SK-N-SH (cell line): ENCODE measurements around the gene TRAK1. TPM values are rescaled to one million over a fixed set of nuclear protein-coding genes. Genes with fewer than 3 reads are reported as not detected.

Experiments
- CTCF ChIA-PET: fragments of 300-600, 350-600 bp; formaldehyde crosslinking; extraction: SDS; loops from one replicate; lab custom pipeline; 2021; lab: Yijun Ruan, JAX
- POLR2A ChIA-PET: fragments of 350-600 bp; sonication (Branson Sonifier 250); formaldehyde crosslinking; extraction: SDS; loops from one replicate; lab custom pipeline; 2020; ENCODE audit warnings: antibody characterized with exemption, inconsistent platforms; lab: Yijun Ruan, JAX
- DNase-seq: peaks from one replicate; pipeline ENCODE4 v3.0.0; 2012
- H2AFZ ChIP-seq: fragments of 200-600 bp; sonication (generic); 2 replicates; pipeline ENCODE4 v1.8.1; 2016; ENCODE audit warnings: antibody characterized with exemption, mild to moderate bottlenecking, low read depth
- H3F3A ChIP-seq: fragments of 200-600 bp; sonication (generic); replicated peaks from 2 replicates; pipeline ENCODE3; 2016; ENCODE audit warnings: antibody characterized with exemption, mild to moderate bottlenecking; ENCODE audit not compliant: insufficient read depth
- H3K27ac ChIP-seq, 2 experiments: fragments of 200-500 bp in 1 of 2; fragments of 200-600 bp in 1 of 2; sonication (Bioruptor generic) in 1 of 2; sonication (generic), shearing (Covaris generic) in 1 of 2; 2 replicates each; pipeline versions ENCODE4 v1.5.1 to v1.6.1; 2014 to 2016; ENCODE audit warnings: low read depth in 2 of 2, inconsistent platforms in 1 of 2, low read length in 1 of 2, mild to moderate bottlenecking in 1 of 2, mixed read lengths in 1 of 2
- H3K27me3 ChIP-seq: fragments of 200-600 bp; sonication (generic), shearing (Covaris generic); 2 replicates; pipeline ENCODE4 v1.6.1; 2016; ENCODE audit warnings: mixed run types; ENCODE audit not compliant: insufficient read depth
- H3K36me3 ChIP-seq, 2 experiments: fragments of 200-500 bp in 1 of 2; fragments of 200-600 bp in 1 of 2; sonication (Bioruptor generic) in 1 of 2; sonication (generic) in 1 of 2; replicated peaks in 1 of 2; 2 replicates each; pipeline versions ENCODE3 to v1.5.1; 2014 to 2016; ENCODE audit warnings: low read length in 1 of 2, mild to moderate bottlenecking in 1 of 2; ENCODE audit not compliant: insufficient read depth in 2 of 2, control insufficient read depth in 1 of 2
- H3K4me1 ChIP-seq, 2 experiments: fragments of 200-500 bp in 1 of 2; fragments of 200-600 bp in 1 of 2; sonication (Bioruptor generic) in 1 of 2; sonication (generic), shearing (Covaris generic) in 1 of 2; 2 replicates each; pipeline versions ENCODE4 v1.5.1 to v1.6.1; 2014 to 2016; ENCODE audit warnings: low read depth in 1 of 2, low read length in 1 of 2, mixed run types in 1 of 2; ENCODE audit not compliant: insufficient read depth in 2 of 2, control insufficient read depth in 1 of 2
- H3K4me2 ChIP-seq: fragments of 200-600 bp; sonication (generic), shearing (Covaris generic); 2 replicates; pipeline ENCODE4 v1.6.1; 2017; ENCODE audit warnings: mixed run types
- H3K4me3 ChIP-seq, 2 experiments: fragments of 200-500 bp in 1 of 2; fragments of 200-600 bp in 1 of 2; sonication (Bioruptor generic) in 1 of 2; sonication (generic), shearing (Covaris generic) in 1 of 2; 2 replicates each; pipeline versions ENCODE4 v1.5.1 to v1.8.1; 2014 to 2016; ENCODE audit warnings: low read depth in 2 of 2, inconsistent platforms in 1 of 2, low read length in 1 of 2, mild to moderate bottlenecking in 1 of 2, mixed read lengths in 1 of 2, moderate library complexity in 1 of 2
- H3K79me2 ChIP-seq: fragments of 200-600 bp; sonication (generic); 2 replicates; pipeline ENCODE4 v1.8.1; 2017; ENCODE audit warnings: mild to moderate bottlenecking; ENCODE audit not compliant: insufficient read depth
- H3K9ac ChIP-seq: fragments of 200-600 bp; sonication (generic); 2 replicates; pipeline ENCODE4 v1.6.1; 2017; ENCODE audit warnings: mixed run types
- H3K9me2 ChIP-seq: fragments of 200-600 bp; sonication (generic); 2 replicates; pipeline ENCODE4 v1.6.1; 2017; ENCODE audit warnings: mixed run types
- H3K9me3 ChIP-seq: fragments of 200-600 bp; sonication (generic); 2 replicates; pipeline ENCODE4 v1.6.1; 2017; ENCODE audit warnings: mixed run types, mild to moderate bottlenecking, moderate library complexity
- H4K20me1 ChIP-seq: fragments of 200-600 bp; sonication (generic); 2 replicates; pipeline ENCODE4 v1.6.1; 2017; ENCODE audit warnings: mild to moderate bottlenecking, mixed run types; ENCODE audit not compliant: insufficient read depth
- ELF1 ChIP-seq: IDR thresholded peaks from 2 replicates; pipeline ENCODE4 v1.4.0; 2012
- EZH2phosphoT487 ChIP-seq: fragments of 200-600 bp; sonication (generic); IDR thresholded peaks from 2 replicates; pipeline ENCODE4 v1.6.1; 2017; ENCODE audit warnings: low read depth, mixed run types, mild to moderate bottlenecking, antibody characterized with exemption, moderate library complexity, borderline replicate concordance
- FOSL2 ChIP-seq: IDR thresholded peaks from 2 replicates; pipeline ENCODE4 v1.4.0; 2012; ENCODE audit warnings: low read depth, mild to moderate bottlenecking, moderate library complexity, borderline replicate concordance
- FOXJ3 ChIP-seq: sonication (generic); formaldehyde crosslinking; IDR thresholded peaks from 2 replicates; pipeline ENCODE4 v1.5.1; 2020; ENCODE audit warnings: mild to moderate bottlenecking, missing genetic modification reagents
- GATA2 ChIP-seq: sonication (generic); formaldehyde crosslinking; IDR thresholded peaks from 2 replicates; pipeline ENCODE4 v1.5.0; 2020; ENCODE audit warnings: mild to moderate bottlenecking, missing genetic modification reagents
- MEF2A ChIP-seq: IDR thresholded peaks from 2 replicates; pipeline ENCODE4 v1.4.0; 2012; ENCODE audit warnings: low read depth, borderline replicate concordance
- NFIC ChIP-seq: IDR thresholded peaks from 2 replicates; pipeline ENCODE4 v1.4.0; 2012; ENCODE audit warnings: borderline replicate concordance
- NRF1 ChIP-seq: IDR thresholded peaks from 2 replicates; pipeline ENCODE4 v1.6.1; 2012; ENCODE audit warnings: low read depth, mild to moderate bottlenecking, low read length
- RAD21 ChIP-seq: IDR thresholded peaks from 2 replicates; pipeline ENCODE4 v1.6.1; 2012; ENCODE audit warnings: mild to moderate bottlenecking, low read length
- RCOR1 ChIP-seq: fragments of 150-350 bp; IDR thresholded peaks from 2 replicates; pipeline ENCODE4 v1.6.1; 2017; ENCODE audit warnings: antibody characterized with exemption, low read length
- RFX5 ChIP-seq: IDR thresholded peaks from 2 replicates; pipeline ENCODE4 v1.6.1; 2012; ENCODE audit warnings: mild to moderate bottlenecking, improper control_type of control experiment, low read length
- SIN3A ChIP-seq: IDR thresholded peaks from 2 replicates; pipeline ENCODE4 v1.6.1; 2012; ENCODE audit warnings: low read depth, mild to moderate bottlenecking, low read length, moderate library complexity, borderline replicate concordance
- TAF1 ChIP-seq: IDR thresholded peaks from 2 replicates; pipeline ENCODE4 v1.6.1; 2012; ENCODE audit warnings: low read depth, mild to moderate bottlenecking, low read length, moderate library complexity, borderline replicate concordance
- TCF12 ChIP-seq: IDR thresholded peaks from 2 replicates; pipeline ENCODE4 v1.4.0; 2012
- YY1 ChIP-seq: IDR thresholded peaks from 2 replicates; pipeline ENCODE4 v1.4.0; 2012; ENCODE audit warnings: low read depth, mild to moderate bottlenecking
- WGBS: methylation state at CpG from one replicate; pipeline ENCODE4 v1.1.6; 2017; ENCODE audit warnings: low lambda C conversion rate; 5-methylcytosine and 5-hydroxymethylcytosine counted together
- polyA plus RNA-seq, 3 experiments: library from polyadenylated mRNA; depleted of rRNA; stranded (reverse); fragments of >200 nt; gene quantifications; 2 replicates each; pipeline ENCODE4 v1.2.3, GENCODE V29; 2012
- TF ChIP-seq, protein P1 (sequence below): IDR thresholded peaks from 2 replicates; pipeline ENCODE4 v1.4.0; 2012; ENCODE audit warnings: low read depth
- TF ChIP-seq, protein P2 (sequence below): IDR thresholded peaks from 2 replicates; pipeline ENCODE4 v1.6.1; 2012; ENCODE audit warnings: mild to moderate bottlenecking, low read depth, low read length, moderate library complexity
- TF ChIP-seq, protein P3 (sequence below): fragments of 150-350 bp; IDR thresholded peaks from 2 replicates; pipeline ENCODE4 v1.6.1; 2017; ENCODE audit warnings: antibody characterized with exemption, low read length, low read depth, borderline replicate concordance

TRAK1 gene
- polyA plus RNA-seq, 1 of the 3 experiments (the other 2 are of a cell fraction): 12.5 TPM

DNA sequence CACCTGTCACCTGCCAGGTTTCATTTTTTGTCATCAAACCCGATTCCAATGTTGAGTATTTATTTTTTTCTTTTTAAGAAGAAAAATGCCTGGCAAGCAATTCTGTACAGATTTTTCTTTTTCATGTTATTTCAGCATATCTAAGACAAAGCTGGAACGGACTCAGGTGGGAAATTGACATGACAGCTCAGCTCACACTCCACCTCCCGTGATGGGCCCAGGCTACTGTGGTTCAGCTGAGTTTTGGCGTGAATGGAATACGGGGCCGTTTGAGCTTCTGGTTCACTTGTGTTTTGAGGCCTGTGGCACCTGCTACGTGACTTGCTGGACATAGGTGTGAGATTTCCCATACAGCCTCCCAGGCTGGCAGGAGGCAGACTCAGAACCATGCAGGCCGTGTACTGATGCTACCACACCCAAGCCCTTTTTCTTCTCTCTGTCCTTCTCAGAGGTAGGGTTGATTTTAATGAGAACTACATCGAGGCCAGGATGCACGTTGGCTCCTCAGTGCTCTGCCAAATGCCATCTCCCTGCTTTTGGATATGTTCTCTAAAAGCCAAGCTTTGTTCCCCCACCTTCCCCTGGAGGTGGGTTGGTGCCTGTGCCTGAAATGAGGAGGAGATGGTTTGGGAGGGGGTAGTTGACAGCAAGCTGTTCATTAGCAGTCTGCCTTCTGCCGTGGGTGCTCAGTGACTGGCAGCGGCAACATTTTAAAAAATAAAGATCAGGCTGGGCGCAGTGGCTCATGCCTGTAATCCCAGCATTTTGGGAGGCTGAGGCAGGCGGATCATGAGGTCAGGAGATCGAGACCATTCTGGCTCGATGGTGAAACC, 48.7 kb downstream of the TRAK1 start:
- POLR2A ChIA-PET: no interaction called here
- no peak for DNase-seq
- Histone ChIP-seq H3K4me1 (peaks cover 0 to 9% of the 10 kb centered on the region in 2 experiments; a peak in 2 of 4 replicates), H3K9me3 (no peaks in the 10 kb centered on the region), H3K9ac (no peak overlapping the region)
- TF ChIP-seq, protein P1, sequence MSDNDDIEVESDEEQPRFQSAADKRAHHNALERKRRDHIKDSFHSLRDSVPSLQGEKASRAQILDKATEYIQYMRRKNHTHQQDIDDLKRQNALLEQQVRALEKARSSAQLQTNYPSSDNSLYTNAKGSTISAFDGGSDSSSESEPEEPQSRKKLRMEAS: no peak
- TF ChIP-seq, protein P2, sequence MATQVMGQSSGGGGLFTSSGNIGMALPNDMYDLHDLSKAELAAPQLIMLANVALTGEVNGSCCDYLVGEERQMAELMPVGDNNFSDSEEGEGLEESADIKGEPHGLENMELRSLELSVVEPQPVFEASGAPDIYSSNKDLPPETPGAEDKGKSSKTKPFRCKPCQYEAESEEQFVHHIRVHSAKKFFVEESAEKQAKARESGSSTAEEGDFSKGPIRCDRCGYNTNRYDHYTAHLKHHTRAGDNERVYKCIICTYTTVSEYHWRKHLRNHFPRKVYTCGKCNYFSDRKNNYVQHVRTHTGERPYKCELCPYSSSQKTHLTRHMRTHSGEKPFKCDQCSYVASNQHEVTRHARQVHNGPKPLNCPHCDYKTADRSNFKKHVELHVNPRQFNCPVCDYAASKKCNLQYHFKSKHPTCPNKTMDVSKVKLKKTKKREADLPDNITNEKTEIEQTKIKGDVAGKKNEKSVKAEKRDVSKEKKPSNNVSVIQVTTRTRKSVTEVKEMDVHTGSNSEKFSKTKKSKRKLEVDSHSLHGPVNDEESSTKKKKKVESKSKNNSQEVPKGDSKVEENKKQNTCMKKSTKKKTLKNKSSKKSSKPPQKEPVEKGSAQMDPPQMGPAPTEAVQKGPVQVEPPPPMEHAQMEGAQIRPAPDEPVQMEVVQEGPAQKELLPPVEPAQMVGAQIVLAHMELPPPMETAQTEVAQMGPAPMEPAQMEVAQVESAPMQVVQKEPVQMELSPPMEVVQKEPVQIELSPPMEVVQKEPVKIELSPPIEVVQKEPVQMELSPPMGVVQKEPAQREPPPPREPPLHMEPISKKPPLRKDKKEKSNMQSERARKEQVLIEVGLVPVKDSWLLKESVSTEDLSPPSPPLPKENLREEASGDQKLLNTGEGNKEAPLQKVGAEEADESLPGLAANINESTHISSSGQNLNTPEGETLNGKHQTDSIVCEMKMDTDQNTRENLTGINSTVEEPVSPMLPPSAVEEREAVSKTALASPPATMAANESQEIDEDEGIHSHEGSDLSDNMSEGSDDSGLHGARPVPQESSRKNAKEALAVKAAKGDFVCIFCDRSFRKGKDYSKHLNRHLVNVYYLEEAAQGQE: no peak
- TF ChIP-seq NRF1 (no peak), MEF2A (no peak), TAF1 (no peak), TCF12 (no peak), YY1 (no peak), SIN3A (no peak), RCOR1 (no peak), RAD21 (no peak), FOXJ3 (CRISPR knock-in tag) (no peak), NFIC (no peak), GATA2 (CRISPR knock-in tag) (no peak), ELF1 (no peak), FOSL2 (no peak), RFX5 (no peak), EZH2phosphoT487 (no peak)
- TF ChIP-seq, protein P3, sequence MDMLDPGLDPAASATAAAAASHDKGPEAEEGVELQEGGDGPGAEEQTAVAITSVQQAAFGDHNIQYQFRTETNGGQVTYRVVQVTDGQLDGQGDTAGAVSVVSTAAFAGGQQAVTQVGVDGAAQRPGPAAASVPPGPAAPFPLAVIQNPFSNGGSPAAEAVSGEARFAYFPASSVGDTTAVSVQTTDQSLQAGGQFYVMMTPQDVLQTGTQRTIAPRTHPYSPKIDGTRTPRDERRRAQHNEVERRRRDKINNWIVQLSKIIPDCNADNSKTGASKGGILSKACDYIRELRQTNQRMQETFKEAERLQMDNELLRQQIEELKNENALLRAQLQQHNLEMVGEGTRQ: no peak
- TF ChIP-seq, all 33 proteins: peak for 0
- H3K27ac ChIP-seq: no peak overlapping the region
- H2AFZ ChIP-seq: no peak overlapping the region
- no peaks in the 10 kb centered on the region for H3K36me3 ChIP-seq
- H3K4me2 ChIP-seq: no peak overlapping the region
- H3F3A ChIP-seq: no peaks in the 10 kb centered on the region
- H3K79me2 ChIP-seq: no peaks in the 10 kb centered on the region
- CTCF ChIA-PET: interaction anchor here (0.8 to 1.2 kb wide), 2 partner anchors 20 to 52 kb away, joined by 3 to 4 read pairs; no protein-coding TSS in a partner anchor
- no peaks in the 10 kb centered on the region; the same call in 1 of the 2 replicates for H4K20me1 ChIP-seq
- 92% methylated on average over 16 of the region's 16 CpGs for WGBS
- no peaks in the 10 kb centered on the region for H3K9me2 ChIP-seq
- no peaks in the 10 kb centered on the region for H3K27me3 ChIP-seq
- H3K4me3 ChIP-seq: no peak overlapping the region
